ENCODE data around the gene USP24. TPM values are rescaled to one million over a fixed set of nuclear protein-coding genes. Genes with fewer than 3 reads are reported as not detected.
A peak's percentile ranks its signal among the peaks of the same experiment; 100 is the strongest.

The USP24 gene
- polyA plus RNA-seq, 1 of the 3 experiments (the other 2 are of a cell fraction) = 8.1 TPM

- Histone ChIP-seq H3K27me3 (ENCODE audit: insufficient read depth) (no peaks in the 10 kb centered on the region), H2AFZ (ENCODE audit: low read depth) (no peak overlapping the region), H3K79me2 (ENCODE audit: insufficient read depth) (no peaks in the 10 kb centered on the region), H3K4me2 (no peak overlapping the region), H3K4me3 (ENCODE audit: low read depth in 2 of 2, low read length in 1 of 2) (no peak overlapping the region), H4K20me1 (ENCODE audit: insufficient read depth) (no peaks in the 10 kb centered on the region), H3K27ac (ENCODE audit: low read depth in 2 of 2, low read length in 1 of 2) (no peak overlapping the region), H3K9me2 (no peaks in the 10 kb centered on the region), H3K36me3 (replicated peaks in 1 of 2; ENCODE audit: control insufficient read depth in 1 of 2, insufficient read depth in 2 of 2, low read length in 1 of 2) (peaks cover 18 to 25% of the 10 kb centered on the region in 2 experiments), H3K4me1 (ENCODE audit: control insufficient read depth in 1 of 2, insufficient read depth in 2 of 2, low read depth in 1 of 2, low read length in 1 of 2) (peaks cover 0 to 37% of the 10 kb centered on the region in 2 experiments; a peak in 2 of 4 replicates), H3K9ac (no peak overlapping the region), H3K9me3 (no peaks in the 10 kb centered on the region), H3F3A (replicated peaks; ENCODE audit: insufficient read depth) (no peaks in the 10 kb centered on the region)
- no peak for DNase-seq
- CTCF ChIA-PET = interaction anchor here (1.0 to 1.3 kb wide), 4 partner anchors 11 to 274 kb away, joined by 3 to 4 read pairs (median 4); no protein-coding TSS in a partner anchor
- 86% methylated on average over 6 of the region's 9 CpGs for WGBS (ENCODE audit: low lambda C conversion rate)
- TF ChIP-seq USF2 (IDR thresholded peaks at IDR 0.05; ENCODE audit: borderline replicate concordance, low read depth, low read length) = no peak
- TF ChIP-seq RAD21 (IDR thresholded peaks at IDR 0.05; ENCODE audit: low read length) = no peak
- no peak for TF ChIP-seq JUND (IDR thresholded peaks at IDR 0.05)
- TF ChIP-seq REST (IDR thresholded peaks at IDR 0.05; ENCODE audit: low read depth, low read length) = no peak
- POLR2A ChIA-PET = no interaction called here
These were observed 151.6 kb downstream of the USP24 start for GRCh38 chr1:55063577-55063942.

- DNase-seq = peak; percentile 18
- H4K20me1 ChIP-seq (ENCODE audit: insufficient read depth) = no peaks in the 10 kb centered on the region
- H3K36me3 ChIP-seq (replicated peaks in 1 of 2; ENCODE audit: control insufficient read depth in 1 of 2, insufficient read depth in 2 of 2, low read length in 1 of 2) = peaks cover 13 to 19% of the 10 kb centered on the region in 2 experiments
- no peak overlapping the region for H3K4me2 ChIP-seq
- 93% methylated on average over 20 of the region's 29 CpGs for WGBS (ENCODE audit: low lambda C conversion rate)
- no peaks in the 10 kb centered on the region for H3K27me3 ChIP-seq (ENCODE audit: insufficient read depth)
- H3K4me1 ChIP-seq (ENCODE audit: control insufficient read depth in 1 of 2, insufficient read depth in 2 of 2, low read depth in 1 of 2, low read length in 1 of 2) = peaks cover 0 to 37% of the 10 kb centered on the region in 2 experiments; a peak in 2 of 4 replicates
- H3K9ac ChIP-seq = no peak overlapping the region
- POLR2A ChIA-PET = no interaction called here
- TF ChIP-seq TCF12 (IDR thresholded peaks at IDR 0.05) = no peak
- no peak for TF ChIP-seq RXRA (IDR thresholded peaks at IDR 0.05; ENCODE audit: borderline replicate concordance, low read depth)
- TF ChIP-seq USF1 (IDR thresholded peaks at IDR 0.05; ENCODE audit: borderline replicate concordance, low read depth) = no peak
- TF ChIP-seq FOXM1 (IDR thresholded peaks at IDR 0.05; ENCODE audit: low read depth) = no peak
- no peak for TF ChIP-seq FOSL2 (IDR thresholded peaks at IDR 0.05; ENCODE audit: borderline replicate concordance, low read depth)
- TF ChIP-seq EZH2phosphoT487 (IDR thresholded peaks at IDR 0.05; ENCODE audit: borderline replicate concordance, low read depth) = no peak
- no peak for TF ChIP-seq TEAD4 (IDR thresholded peaks at IDR 0.05; ENCODE audit: borderline replicate concordance, insufficient read depth)
- TF ChIP-seq, protein P1, sequence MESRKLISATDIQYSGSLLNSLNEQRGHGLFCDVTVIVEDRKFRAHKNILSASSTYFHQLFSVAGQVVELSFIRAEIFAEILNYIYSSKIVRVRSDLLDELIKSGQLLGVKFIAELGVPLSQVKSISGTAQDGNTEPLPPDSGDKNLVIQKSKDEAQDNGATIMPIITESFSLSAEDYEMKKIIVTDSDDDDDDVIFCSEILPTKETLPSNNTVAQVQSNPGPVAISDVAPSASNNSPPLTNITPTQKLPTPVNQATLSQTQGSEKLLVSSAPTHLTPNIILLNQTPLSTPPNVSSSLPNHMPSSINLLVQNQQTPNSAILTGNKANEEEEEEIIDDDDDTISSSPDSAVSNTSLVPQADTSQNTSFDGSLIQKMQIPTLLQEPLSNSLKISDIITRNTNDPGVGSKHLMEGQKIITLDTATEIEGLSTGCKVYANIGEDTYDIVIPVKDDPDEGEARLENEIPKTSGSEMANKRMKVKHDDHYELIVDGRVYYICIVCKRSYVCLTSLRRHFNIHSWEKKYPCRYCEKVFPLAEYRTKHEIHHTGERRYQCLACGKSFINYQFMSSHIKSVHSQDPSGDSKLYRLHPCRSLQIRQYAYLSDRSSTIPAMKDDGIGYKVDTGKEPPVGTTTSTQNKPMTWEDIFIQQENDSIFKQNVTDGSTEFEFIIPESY (IDR thresholded peaks at IDR 0.05; ENCODE audit: borderline replicate concordance, low read depth) = no peak
- no peak for TF ChIP-seq NRF1 (IDR thresholded peaks at IDR 0.05; ENCODE audit: low read depth, low read length)
- no peak for TF ChIP-seq EP300 (IDR thresholded peaks at IDR 0.05; ENCODE audit: borderline replicate concordance in 1 of 2, low read depth in 1 of 2, low read length in 1 of 2)
- H3K9me2 ChIP-seq = no peaks in the 10 kb centered on the region
- H3K27ac ChIP-seq (ENCODE audit: low read depth in 2 of 2, low read length in 1 of 2) = no peak overlapping the region
- CTCF ChIA-PET = interaction anchor here (0.6 to 1.2 kb wide), 3 partner anchors 17 to 215 kb away, joined by 3 to 4 read pairs (median 4); no protein-coding TSS in a partner anchor
- H3K79me2 ChIP-seq (ENCODE audit: insufficient read depth) = no peaks in the 10 kb centered on the region
- no peak overlapping the region for H3K4me3 ChIP-seq (ENCODE audit: low read depth in 2 of 2, low read length in 1 of 2)
- H2AFZ ChIP-seq (ENCODE audit: low read depth) = no peak overlapping the region
- no peaks in the 10 kb centered on the region for H3K9me3 ChIP-seq
- H3F3A ChIP-seq (replicated peaks; ENCODE audit: insufficient read depth) = no peaks in the 10 kb centered on the region
These were observed 152.2 kb downstream of the USP24 start for GRCh38 chr1:55062801-55063576.
